HG03432 (cell line): ENCODE results near the gene KIF21B.
A peak's percentile ranks its signal among the peaks of the same experiment; 100 is the strongest.

ENCODE experiments used
- ATAC-seq: cut with Tn5 transposase; IDR thresholded peaks from one replicate; pipeline ENCODE4 v1.9.1; 2021; ENCODE audit warnings: mild to moderate bottlenecking, moderate library complexity; ENCODE audit not compliant: unreplicated experiment

KIF21B gene, protein sequence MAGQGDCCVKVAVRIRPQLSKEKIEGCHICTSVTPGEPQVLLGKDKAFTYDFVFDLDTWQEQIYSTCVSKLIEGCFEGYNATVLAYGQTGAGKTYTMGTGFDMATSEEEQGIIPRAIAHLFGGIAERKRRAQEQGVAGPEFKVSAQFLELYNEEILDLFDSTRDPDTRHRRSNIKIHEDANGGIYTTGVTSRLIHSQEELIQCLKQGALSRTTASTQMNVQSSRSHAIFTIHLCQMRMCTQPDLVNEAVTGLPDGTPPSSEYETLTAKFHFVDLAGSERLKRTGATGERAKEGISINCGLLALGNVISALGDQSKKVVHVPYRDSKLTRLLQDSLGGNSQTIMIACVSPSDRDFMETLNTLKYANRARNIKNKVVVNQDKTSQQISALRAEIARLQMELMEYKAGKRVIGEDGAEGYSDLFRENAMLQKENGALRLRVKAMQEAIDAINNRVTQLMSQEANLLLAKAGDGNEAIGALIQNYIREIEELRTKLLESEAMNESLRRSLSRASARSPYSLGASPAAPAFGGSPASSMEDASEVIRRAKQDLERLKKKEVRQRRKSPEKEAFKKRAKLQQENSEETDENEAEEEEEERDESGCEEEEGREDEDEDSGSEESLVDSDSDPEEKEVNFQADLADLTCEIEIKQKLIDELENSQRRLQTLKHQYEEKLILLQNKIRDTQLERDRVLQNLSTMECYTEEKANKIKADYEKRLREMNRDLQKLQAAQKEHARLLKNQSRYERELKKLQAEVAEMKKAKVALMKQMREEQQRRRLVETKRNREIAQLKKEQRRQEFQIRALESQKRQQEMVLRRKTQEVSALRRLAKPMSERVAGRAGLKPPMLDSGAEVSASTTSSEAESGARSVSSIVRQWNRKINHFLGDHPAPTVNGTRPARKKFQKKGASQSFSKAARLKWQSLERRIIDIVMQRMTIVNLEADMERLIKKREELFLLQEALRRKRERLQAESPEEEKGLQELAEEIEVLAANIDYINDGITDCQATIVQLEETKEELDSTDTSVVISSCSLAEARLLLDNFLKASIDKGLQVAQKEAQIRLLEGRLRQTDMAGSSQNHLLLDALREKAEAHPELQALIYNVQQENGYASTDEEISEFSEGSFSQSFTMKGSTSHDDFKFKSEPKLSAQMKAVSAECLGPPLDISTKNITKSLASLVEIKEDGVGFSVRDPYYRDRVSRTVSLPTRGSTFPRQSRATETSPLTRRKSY (N-terminal part only)

DNA sequence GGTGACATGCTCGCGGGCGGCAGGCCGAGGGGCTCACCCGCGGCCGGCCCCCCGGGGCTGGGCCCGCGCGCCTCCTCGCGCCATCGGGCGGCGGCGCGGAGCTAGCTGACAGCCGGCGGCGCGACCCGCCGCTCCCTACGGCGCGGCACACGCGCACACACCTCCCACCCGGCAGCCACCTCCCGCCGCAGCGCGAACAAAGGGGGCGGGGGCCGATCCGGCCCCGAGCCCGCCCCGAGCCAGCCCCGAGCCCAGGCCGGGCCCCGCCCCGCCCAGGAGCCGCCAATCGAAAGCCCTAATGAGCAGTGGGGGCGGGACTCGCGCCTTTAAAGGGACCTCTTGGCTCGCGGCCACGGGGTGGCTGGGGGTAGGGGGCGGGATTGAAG is at the start of gene KIF21B:
Gene KIF21B (minus strand): TSS at position 198 of the 386 bp plus-strand sequence. CDS start 331 bp downstream, outside the sequence.
- ATAC-seq: peak; percentile 71

DNA sequence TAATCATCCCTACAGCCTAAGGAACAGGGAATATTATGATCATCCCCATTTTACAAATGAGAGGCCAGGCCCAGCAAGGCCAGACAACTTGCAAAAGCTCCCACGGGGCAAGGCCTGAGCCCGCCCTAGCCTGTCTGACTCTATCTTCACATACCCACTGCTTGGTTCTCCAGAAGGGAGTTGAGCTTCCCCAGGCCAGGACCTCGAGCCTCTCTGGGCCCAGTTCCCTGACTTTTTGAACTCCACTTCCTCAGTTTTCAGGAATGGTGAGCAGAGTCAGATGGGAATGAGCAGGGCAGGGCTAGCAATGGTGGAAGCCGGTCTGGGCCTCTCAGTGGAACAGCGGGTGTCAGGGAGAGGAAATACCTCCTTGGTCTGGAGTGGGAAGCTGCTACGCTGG is 49.4 kb upstream of the KIF21B start:
- no peak for ATAC-seq

DNA sequence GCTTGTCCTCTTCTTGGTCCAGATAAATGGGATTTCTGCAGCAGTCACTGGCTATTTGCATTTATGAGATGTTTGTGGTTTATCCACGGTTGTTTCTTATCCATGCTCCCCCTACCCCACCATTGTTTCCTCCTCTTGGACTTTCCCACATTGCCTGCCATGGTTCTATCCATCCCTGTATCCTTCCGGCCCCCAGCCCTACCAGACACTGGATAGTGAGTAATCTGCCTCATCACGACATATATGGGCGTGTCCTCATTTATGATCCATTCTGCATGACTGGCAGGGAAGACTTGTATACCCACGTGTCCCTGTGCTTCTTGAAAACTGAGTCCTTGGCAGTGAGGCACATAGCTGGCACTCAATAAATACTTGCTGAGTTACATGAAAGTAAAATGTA is 48.6 kb upstream of the KIF21B start:
- ATAC-seq: no peak

DNA sequence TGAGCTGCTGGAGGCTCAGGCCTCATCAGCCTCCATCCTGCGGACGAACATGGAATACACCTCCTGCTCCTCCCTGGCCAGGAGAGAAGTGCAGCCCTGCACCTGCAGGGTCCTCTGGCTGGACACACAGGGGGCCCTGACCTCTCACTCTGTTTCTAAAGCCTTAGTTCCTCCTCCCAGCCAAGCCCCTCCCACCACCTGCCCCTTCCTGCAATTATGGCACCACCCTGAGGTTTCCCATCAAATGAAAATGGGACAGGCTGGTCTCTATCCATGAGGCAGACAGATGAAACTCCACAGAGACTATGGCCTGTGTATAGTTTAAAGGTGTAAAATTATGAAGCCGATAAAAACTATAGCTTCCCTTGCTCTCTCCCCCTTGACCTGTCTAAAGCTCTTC is 46.1 kb upstream of the KIF21B start:
- ATAC-seq: no peak

DNA sequence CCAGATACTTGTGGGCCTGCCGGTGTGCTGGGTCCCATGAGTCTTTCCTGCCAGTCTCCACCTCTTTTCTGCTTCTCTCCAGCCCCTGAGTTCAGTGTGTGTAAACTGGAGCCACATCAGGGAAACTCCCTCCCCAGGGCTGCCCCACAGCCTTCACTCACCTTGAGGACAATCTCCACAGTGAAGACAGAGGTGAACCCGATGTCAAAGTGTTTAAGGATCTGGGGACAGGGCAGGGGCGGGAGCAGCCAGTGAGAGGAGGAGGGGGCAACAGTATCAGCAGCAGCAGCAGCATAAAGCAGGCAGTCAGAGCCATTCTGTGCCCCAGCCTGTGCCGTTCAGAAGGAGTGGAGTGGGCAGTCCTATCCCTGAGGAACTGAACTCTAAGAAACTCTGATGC is 45.5 kb upstream of the KIF21B start:
- no peak for ATAC-seq

DNA sequence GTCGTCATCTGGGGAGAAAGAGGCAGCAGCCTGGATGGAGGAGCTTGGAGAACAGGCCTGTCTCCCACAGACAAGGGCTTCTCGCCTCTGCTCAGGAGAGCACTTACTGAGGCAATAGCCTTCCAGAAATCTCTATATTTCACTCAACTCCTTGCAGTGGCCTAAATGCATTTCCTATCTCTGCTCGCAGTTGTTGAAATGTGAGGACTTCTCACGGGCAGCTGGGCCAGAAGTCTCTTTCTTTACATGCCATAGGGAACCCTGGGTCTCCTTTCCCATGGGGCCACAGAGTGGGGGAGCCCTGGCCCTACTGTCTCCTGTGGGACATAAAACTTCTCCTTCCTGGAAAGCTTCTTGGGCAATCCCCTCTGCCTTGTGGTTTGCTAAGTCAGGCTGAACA is 43.5 kb upstream of the KIF21B start:
- no peak for ATAC-seq

DNA sequence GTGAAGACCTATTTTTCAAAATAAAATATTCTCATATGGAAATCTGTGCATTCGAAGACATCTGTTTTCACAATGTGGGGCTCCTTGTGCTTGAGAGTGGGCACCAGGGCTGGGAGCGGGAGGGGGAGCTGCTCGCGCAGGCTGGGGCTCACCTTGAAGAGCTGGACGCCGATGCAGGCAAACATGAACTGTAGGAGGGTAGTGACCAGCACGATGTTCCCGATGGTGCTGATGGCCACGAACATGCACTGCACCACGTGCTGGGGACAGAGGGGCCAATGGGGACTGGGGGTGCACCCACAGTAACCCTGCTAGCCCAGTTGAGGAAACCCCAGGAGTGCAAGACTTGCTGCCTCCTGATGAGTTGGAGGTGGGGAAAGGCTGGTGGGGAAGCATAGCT is 42.2 kb upstream of the KIF21B start:
- ATAC-seq: no peak

DNA sequence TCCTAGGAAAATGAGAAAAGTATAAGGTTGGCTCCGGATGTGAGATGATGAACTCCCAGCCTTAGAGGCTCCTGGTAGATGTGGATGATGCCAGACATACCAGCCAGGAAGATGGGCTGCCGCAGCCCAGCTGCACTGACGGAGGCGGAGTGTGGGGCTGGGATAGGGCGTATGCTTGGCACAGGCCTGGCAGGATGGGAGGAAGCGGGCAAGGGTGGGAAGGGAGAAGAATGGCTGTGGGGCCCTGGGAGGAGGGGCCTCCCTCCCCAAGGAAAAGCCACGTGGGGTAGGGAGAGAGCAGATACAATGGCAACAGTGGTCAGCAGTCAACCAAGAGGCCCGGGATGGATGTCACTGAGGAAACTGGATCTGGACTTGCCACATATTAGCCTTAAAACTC is 41.3 kb upstream of the KIF21B start:
- ATAC-seq: no peak

DNA sequence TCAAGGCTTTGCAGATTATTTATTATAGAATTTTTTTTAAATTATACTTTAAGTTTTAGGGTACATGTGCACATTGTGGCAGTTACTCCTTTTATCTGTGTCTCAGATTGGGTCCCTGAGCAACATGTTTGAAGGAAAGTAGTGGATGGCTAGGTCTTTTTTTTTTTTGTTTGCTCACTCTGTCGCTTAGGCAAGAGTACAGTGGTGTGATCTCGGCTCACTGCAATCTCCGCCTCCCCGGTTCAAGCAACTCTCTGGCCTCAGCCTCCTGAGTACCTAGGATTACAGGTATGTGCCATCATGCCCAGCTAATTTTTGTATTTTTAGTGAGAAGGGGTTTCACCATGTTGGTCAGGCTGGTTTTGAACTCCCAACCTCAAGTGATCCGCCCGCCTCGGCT is 39.6 kb upstream of the KIF21B start:
- no peak for ATAC-seq

DNA sequence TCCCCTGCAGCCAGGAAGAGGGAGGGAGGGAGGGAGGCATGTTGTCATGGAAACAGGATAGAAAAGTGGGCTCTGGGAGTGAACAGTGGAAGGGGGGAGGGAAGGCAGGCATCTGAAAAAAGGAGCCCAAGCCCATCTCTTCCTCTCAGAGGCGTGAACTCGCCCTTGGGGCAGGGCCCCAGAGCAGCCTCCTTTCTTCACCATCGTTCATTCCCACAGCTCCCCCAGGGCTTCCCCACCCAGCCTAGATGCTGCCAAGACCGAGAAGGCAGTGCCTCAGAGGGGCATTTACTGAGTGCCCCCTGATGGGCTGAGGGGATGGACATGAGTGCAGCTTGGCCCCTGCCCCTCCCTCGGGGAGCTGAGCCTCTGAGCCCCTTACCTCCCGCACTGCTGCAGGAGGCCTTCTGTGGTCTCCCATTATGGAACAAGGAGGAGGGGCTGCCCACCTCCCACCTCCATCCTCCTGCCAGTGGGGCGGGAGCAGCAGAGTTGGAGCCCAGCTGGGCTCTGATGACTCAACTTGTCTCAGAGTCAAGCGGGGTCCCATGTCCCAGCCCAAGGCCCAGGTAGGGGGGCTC is 39.1 kb upstream of the KIF21B start:
- ATAC-seq: no peak

DNA sequence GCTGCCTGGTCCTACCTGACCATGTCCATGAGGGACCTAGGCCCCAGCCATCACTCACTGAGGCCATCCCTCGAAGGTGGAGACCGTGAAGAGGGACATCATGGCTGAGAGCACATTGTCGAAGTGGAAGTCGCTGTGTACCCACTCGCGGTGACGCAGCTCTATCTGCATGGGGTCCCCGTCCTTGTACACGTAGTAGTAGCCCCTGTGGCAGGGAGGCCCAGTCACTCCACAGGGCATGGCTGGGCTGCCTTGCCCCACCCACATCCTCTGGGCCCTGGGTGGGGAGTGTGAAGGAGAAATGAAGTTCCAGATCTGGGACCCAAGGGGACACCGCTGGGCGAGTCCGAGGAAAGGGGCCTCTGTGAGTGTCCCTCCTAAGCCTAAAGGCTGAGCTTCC is 38.4 kb upstream of the KIF21B start:
- no peak for ATAC-seq

DNA sequence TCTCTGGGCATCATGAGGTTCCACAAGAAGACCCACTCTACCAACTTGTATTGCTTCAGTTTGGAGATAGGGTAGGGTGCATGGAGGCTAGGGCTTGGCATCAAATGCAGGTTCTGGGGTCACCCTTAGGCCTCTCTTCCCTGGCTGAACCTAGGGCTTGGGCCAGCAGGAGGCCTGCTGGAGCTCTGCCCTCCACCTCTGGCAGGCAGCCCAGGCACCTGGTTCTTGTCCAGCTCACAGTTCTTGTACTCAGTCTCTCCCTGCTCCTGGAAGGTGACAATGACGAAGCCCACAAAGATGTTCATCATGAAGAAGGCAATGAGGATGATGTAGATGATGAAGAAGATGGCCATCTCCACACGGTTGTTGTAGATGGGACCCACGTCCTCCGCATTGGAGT is 37.5 kb upstream of the KIF21B start:
- ATAC-seq: no peak

DNA sequence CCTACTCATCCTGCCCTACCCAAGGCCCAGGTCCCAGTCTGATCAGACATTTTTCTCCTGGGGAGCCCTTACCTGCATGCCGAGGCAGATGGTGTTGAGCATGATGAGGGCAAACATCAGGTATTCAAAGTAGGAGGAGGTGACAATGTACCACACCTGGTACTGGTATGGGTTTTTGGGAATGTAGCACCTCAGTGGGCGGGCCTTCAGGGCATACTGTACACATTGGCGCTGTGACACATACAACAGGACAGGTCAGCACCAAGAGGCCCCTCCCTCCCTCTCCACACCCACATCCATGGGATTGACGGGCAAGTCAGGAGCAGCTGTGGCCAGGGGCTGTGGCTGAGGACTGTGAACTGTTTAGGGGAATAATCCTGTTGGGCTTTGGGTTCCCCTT is 37.1 kb upstream of the KIF21B start:
- ATAC-seq: no peak

DNA sequence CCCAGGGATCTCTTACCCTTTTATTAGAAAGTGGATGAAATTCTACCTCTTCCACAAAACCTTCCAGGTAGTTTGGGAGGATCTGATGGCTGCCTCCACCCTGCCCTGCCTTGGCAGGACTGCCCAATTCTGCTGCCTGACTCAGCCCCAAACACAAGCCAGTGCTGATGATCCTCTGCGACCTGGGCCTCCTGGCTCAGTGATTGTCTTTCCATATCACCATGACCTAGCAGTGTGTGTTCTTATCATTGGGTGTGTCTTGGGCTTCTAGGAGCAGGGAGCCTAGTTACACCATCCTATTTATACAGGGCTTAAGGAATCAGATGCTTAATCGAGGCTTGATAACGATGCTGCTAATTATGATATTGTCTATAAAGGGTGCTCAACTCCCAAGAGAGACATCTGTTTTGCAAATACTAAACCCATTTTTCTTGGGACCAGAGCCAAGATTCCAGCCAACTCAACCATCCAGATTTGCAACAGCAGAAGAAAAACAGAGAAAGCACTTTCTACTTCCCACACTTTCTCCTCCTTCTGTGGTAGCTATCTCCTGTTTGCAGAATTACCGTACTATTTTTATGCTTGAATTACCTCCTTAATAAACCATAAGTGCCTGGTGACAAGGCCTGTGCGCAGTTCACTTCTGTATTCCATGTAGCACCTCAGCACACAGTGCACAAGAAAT is 36.5 kb upstream of the KIF21B start:
- ATAC-seq: no peak

DNA sequence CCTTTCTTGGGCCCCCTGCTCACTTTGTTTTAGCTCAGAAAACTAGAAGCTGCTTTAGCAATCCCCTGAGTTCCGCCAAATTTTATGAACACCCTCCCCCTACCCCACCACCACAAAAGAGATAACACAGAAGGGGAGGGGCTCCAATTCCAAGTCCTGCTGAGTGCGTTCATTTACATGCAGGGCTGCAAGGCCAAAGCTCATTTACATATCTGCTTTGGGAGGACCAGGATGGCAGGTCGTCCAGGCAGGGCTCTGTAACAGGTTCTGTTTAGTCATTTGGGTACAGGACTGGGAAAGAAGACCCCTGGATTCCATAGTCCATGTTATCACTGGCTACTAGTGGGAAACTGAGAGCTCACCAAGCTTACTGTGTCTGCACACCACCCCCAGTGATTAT is 35.9 kb upstream of the KIF21B start:
- no peak for ATAC-seq

DNA sequence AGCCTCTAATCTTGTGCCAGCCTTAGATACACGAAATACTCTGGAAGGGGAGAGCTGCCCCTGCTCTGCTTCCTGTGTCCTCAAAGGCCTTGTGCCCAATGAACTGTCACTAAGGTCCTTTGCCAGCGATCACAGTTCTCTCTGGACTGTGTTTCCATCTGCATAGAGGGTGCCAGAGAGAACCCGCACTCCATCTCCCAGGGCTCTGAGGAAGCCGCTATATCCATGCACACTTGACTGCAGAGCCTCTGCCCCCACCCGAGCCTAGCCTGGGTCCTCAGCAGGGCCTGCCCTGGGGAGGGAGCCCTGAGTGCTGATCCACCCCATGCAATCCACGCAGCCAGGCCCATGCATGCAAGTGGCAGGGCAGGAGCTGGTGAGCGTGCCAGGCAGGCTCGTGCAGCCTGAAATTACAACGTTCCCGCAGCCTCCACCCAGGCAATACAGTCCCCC is 30.6 kb upstream of the KIF21B start:
- no peak for ATAC-seq

DNA sequence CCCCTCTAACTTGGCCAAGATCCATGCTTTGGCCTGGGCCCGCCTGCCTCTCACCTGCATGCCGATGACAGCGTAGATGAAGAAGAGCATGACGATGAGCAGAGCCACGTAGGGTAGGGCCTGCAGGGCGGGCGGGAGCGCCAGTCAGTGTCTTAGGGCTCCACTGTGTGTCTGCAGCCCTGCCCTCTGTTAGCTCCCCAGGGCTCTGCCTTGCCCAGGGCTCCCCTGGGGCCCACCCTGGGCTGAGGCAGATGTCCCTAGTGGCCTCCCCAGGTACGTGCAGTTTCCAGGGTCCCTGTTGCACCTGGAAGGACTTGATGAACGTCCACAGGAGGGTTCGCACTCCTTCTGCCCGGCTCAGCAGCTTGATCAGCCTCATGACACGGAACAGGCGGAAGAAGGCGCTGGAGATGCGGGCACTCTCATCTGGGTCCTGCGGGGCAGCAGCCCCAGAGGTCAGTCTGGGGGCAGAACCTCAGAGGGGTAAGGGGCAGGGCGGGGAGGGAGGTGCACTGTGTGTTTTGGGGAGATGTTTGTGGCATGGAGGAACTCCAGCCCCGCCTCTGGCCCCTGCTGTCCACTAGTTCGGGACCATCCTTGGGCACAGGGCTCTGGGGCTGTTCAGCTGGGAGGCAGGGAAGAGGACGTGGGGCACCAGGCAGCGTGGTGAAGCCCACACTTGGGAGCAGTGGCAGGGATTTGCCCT is 29.8 kb upstream of the KIF21B start:
- ATAC-seq: no peak

DNA sequence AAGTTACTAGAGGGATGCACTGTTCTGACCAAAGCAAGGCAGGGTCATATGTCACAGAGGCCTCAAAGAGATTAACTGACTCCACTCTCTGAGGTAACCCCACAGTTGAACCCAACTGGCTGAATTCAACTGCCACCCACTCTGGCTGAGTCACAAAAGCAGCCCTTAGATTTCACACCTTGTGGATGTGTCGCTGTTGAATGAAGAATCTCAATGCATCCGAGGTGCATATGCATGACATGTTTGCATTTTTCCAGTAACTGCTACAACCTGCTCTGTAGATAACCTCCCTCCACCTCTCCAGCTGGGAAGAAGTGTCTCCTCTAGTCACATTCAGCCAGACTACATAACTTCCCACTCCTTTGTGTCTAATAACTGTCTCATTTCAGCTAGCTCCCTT is 27.9 kb upstream of the KIF21B start:
- no peak for ATAC-seq

DNA sequence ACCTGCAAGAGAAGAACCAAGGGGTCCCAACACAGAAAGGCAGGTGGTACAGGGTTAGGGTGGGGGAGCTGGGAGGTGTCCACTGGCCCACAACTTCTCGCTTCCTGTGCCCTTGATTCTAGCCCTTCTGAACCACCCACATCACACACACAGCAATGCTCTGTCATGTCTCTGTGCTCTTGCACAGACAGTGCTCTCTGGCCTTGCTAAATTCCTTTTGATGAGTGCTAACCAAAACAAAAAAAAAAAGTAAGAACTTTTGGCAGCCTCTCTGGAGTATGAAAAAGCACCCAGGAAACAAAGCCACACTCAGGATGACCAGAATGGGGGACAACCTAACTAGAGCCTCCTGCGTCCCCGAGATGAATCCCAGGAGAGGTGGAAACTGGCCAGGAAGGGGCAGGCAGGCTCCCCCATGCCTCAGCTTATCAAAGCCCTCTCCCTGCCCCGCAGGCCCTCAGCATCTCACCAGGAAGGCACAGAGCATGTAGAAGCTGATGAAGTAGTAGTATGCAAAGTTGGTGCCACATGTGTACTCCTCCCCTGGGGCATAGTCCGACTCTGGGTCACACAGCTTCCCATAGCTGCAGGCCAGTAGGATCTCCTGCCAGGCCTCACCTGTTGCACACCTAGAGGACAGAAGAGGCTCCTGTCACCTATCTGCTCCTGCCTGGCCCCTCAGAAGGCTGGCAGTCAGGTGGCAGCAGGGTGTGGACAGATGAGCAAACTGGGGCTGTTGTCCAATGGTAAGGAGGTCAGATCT is 27.2 kb upstream of the KIF21B start:
- ATAC-seq: no peak
